Neuronal stem cell (in vitro differentiated cells): Measurements from ENCODE around the gene CTTNBP2NL. TPM values are rescaled to one million over a fixed set of nuclear protein-coding genes. Genes with fewer than 3 reads are reported as not detected.
A peak's percentile ranks its signal among the peaks of the same experiment; 100 is the strongest.

Experiments
- DNase-seq: peaks from one replicate; pipeline ENCODE4 v3.0.0-alpha.2; 2013; ENCODE audit warnings: low spot score
- H2AFZ ChIP-seq: one replicate; pipeline ENCODE4 v1.6.1; 2013; ENCODE audit warnings: mild to moderate bottlenecking, low read length, inconsistent platforms
- H2AK5ac ChIP-seq: 2 replicates; pipeline ENCODE4 v1.6.1; 2013; ENCODE audit warnings: low read depth, mild to moderate bottlenecking, inconsistent platforms, low read length, moderate library complexity, mixed read lengths
- H2BK120ac ChIP-seq: 2 replicates; pipeline ENCODE4 v1.6.1; 2013; ENCODE audit warnings: low read depth, mild to moderate bottlenecking, inconsistent platforms, low read length, moderate library complexity, mixed read lengths
- H2BK12ac ChIP-seq: one replicate; pipeline ENCODE4 v1.6.1; 2013; ENCODE audit warnings: low read length, inconsistent platforms
- H2BK15ac ChIP-seq: 2 replicates; pipeline ENCODE4 v1.6.1; 2013; ENCODE audit warnings: mild to moderate bottlenecking, low read length, inconsistent platforms, mixed read lengths
- H2BK5ac ChIP-seq: one replicate; pipeline ENCODE4 v1.6.1; 2013; ENCODE audit warnings: inconsistent platforms, mild to moderate bottlenecking, low read length, moderate library complexity
- H3K14ac ChIP-seq: one replicate; pipeline ENCODE4 v1.6.1; 2013; ENCODE audit warnings: low read length, inconsistent platforms
- H3K18ac ChIP-seq: 2 replicates; pipeline ENCODE4 v1.6.1; 2013; ENCODE audit warnings: low read length, inconsistent platforms
- H3K23ac ChIP-seq: 2 replicates; pipeline ENCODE4 v1.6.1; 2013; ENCODE audit warnings: low read depth, mild to moderate bottlenecking, mixed read lengths, low read length, inconsistent platforms; ENCODE audit not compliant: poor library complexity
- H3K27ac ChIP-seq: replicated peaks from 3 replicates; pipeline ENCODE4 v1.5.1; 2013; ENCODE audit warnings: low read length, inconsistent platforms
- H3K27me3 ChIP-seq, 3 experiments: 2 replicates each; pipeline ENCODE4 v1.6.1; 2013; ENCODE audit warnings: low read length in 3 of 3, mild to moderate bottlenecking in 2 of 3, inconsistent platforms in 1 of 3, low read depth in 1 of 3, mixed read lengths in 1 of 3, moderate library complexity in 1 of 3; ENCODE audit not compliant: control insufficient read depth in 3 of 3, insufficient read depth in 3 of 3
- H3K36me3 ChIP-seq, 2 donors: replicated peaks in 1 of 2; 2 replicates each; pipeline ENCODE4 v1.6.1; 2013; ENCODE audit warnings: low read length in 2 of 2; ENCODE audit not compliant: control insufficient read depth in 2 of 2, insufficient read depth in 2 of 2
- H3K4ac ChIP-seq: 2 replicates; pipeline ENCODE4 v1.6.1; 2013; ENCODE audit warnings: inconsistent platforms, mild to moderate bottlenecking, low read length, moderate library complexity
- H3K4me1 ChIP-seq, 2 donors: 1 replicate in 1 of 2; 2 replicates in 1 of 2; pipeline ENCODE4 v1.6.1; 2013; ENCODE audit warnings: low read length in 2 of 2, low read depth in 1 of 2; ENCODE audit not compliant: control insufficient read depth in 2 of 2, insufficient read depth in 1 of 2
- H3K4me2 ChIP-seq: one replicate; pipeline ENCODE4 v1.6.1; 2013; ENCODE audit warnings: mild to moderate bottlenecking, low read length, inconsistent platforms; ENCODE audit not compliant: insufficient read depth, poor library complexity, severe bottlenecking
- H3K4me3 ChIP-seq, 2 donors: 2 replicates each; pipeline ENCODE4 v1.5.1; 2013; ENCODE audit warnings: low read length in 2 of 2, mild to moderate bottlenecking in 2 of 2, inconsistent platforms in 1 of 2, moderate library complexity in 1 of 2
- H3K79me1 ChIP-seq: one replicate; pipeline ENCODE4 v1.6.1; 2013; ENCODE audit warnings: low read depth, mild to moderate bottlenecking, inconsistent platforms, low read length, moderate library complexity
- H3K9ac ChIP-seq: one replicate; pipeline ENCODE4 v1.6.1; 2013; ENCODE audit warnings: mild to moderate bottlenecking, low read depth, low read length, inconsistent platforms; ENCODE audit not compliant: poor library complexity
- H3K9me3 ChIP-seq, 2 donors: replicated peaks in 1 of 2; 2 replicates each; pipeline versions ENCODE3 to v1.6.1; 2013; ENCODE audit warnings: low read length in 2 of 2, mild to moderate bottlenecking in 2 of 2, inconsistent platforms in 1 of 2, low read depth in 1 of 2, mixed read lengths in 1 of 2, moderate library complexity in 1 of 2; ENCODE audit not compliant: control insufficient read depth in 2 of 2, insufficient read depth in 1 of 2
- H4K8ac ChIP-seq: one replicate; pipeline ENCODE4 v1.6.1; 2013; ENCODE audit warnings: low read depth, mild to moderate bottlenecking, inconsistent platforms, low read length, moderate library complexity
- H4K91ac ChIP-seq: one replicate; pipeline ENCODE4 v1.6.1; 2013; ENCODE audit warnings: low read length, low read depth, mild to moderate bottlenecking, inconsistent platforms; ENCODE audit not compliant: poor library complexity
- WGBS, 2 donors: extraction: QIAGEN DNeasy Blood & Tissue Kit; methylation state at CpG; one replicate each; pipeline ENCODE4 v1.1.7; 2013; ENCODE audit warnings: missing lambda C conversion rate in 2 of 2, mixed read lengths in 1 of 2; ENCODE audit not compliant: insufficient read length in 2 of 2, insufficient replicate concordance in 1 of 2; ENCODE audit errors: extremely low coverage in 2 of 2; 5-methylcytosine and 5-hydroxymethylcytosine counted together
- small RNA-seq: library from polyadenylated mRNA; stranded (forward); fragments of <200 nt; extraction: miRNeasy Mini kit (QIAGEN cat#:217004); gene quantifications from one replicate; pipeline ENCODE3, GENCODE V24; 2013; ENCODE audit not compliant: insufficient read depth

The CTTNBP2NL gene

GRCh38 chr1:112509005-112509659 is 113.1 kb downstream of the CTTNBP2NL start:
- no peaks in the 10 kb centered on the region for H3K36me3 ChIP-seq
- H3K18ac ChIP-seq: peak overlapping the region; percentile 92
- H4K91ac ChIP-seq: peak overlapping the region; percentile 26
- no CpG with 5 or more reads among the region's 66 CpGs for WGBS, 2 donors
- H3K4me3 ChIP-seq: peak overlapping the region in 1 of 2 donors; percentile 88
- H3K27me3 ChIP-seq: peaks cover 7 to 29% (median 23%) of the 10 kb centered on the region in 3 experiments
- peak overlapping the region; percentile 91 for H3K4me2 ChIP-seq
- H3K4me1 ChIP-seq: peaks cover 27 to 42% of the 10 kb centered on the region in 2 donors
- no peaks in the 10 kb centered on the region for H3K79me1 ChIP-seq
- H3K23ac ChIP-seq: peak overlapping the region; percentile 59
- no peak overlapping the region for H2BK120ac ChIP-seq
- peak overlapping the region; percentile 8 for H2AK5ac ChIP-seq
- H3K4ac ChIP-seq: no peak overlapping the region
- peak overlapping the region; percentile 91 for H2AFZ ChIP-seq
- peak overlapping the region; percentile 49 for H2BK12ac ChIP-seq
- peak overlapping the region; percentile 43 for H3K14ac ChIP-seq
- no peak for DNase-seq
- no peak overlapping the region for H2BK5ac ChIP-seq
- no peak overlapping the region for H3K27ac ChIP-seq
- no peaks in the 10 kb centered on the region for H3K9me3 ChIP-seq
- H2BK15ac ChIP-seq: peak overlapping the region; percentile 16
- H4K8ac ChIP-seq: no peak overlapping the region
- H3K9ac ChIP-seq: peak overlapping the region; percentile 85

DNA sequence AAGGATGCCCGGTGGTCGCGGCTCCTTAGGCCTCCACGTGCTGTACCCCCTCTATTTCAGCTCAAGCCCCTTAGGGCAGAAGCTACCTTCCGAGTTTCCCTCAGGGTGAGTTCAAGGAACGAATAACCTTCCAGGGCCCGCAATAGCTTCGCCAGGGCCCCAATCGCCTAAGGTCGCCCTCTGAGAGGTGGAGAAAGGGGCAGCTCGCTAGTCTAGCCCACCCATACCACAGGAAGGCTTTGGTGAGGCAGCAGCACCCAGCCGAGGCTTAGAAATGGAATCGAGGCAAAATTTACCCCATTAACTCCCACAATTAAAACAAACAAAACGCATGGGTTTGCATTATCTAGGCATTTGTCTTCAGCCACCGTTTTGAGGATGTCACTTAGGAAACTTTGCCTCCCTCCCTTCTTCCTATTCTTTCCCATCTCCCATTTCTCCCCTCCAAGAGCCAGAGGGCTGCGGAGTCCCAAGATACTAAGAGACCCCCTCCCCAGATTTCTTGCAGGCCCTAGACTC is 113.7 kb downstream of the CTTNBP2NL start:
- H3K36me3 ChIP-seq: no peaks in the 10 kb centered on the region
- no peak overlapping the region for H4K8ac ChIP-seq
- WGBS, 2 donors: no CpG with 5 or more reads among the region's 16 CpGs
- H2BK12ac ChIP-seq: no peak overlapping the region
- H2BK15ac ChIP-seq: peak overlapping the region; percentile 16
- H2AFZ ChIP-seq: no peak overlapping the region
- peak overlapping the region; percentile 8 for H2AK5ac ChIP-seq
- peak overlapping the region; percentile 92 for H3K18ac ChIP-seq
- H3K79me1 ChIP-seq: no peaks in the 10 kb centered on the region
- H3K4me2 ChIP-seq: peak overlapping the region; percentile 91
- no peak overlapping the region for H4K91ac ChIP-seq
- no peak overlapping the region for H2BK120ac ChIP-seq
- H3K4me1 ChIP-seq: peaks cover 26 to 42% of the 10 kb centered on the region in 2 donors
- H3K9ac ChIP-seq: peak overlapping the region; percentile 85
- H3K9me3 ChIP-seq: no peaks in the 10 kb centered on the region
- H3K27ac ChIP-seq: no peak overlapping the region
- H3K23ac ChIP-seq: peak overlapping the region; percentile 27
- DNase-seq: no peak
- no peak overlapping the region for H2BK5ac ChIP-seq
- H3K4ac ChIP-seq: no peak overlapping the region
- peak overlapping the region in 1 of 2 donors; percentile 88 for H3K4me3 ChIP-seq
- peaks cover 7 to 26% (median 23%) of the 10 kb centered on the region in 3 experiments for H3K27me3 ChIP-seq
- H3K14ac ChIP-seq: no peak overlapping the region

DNA sequence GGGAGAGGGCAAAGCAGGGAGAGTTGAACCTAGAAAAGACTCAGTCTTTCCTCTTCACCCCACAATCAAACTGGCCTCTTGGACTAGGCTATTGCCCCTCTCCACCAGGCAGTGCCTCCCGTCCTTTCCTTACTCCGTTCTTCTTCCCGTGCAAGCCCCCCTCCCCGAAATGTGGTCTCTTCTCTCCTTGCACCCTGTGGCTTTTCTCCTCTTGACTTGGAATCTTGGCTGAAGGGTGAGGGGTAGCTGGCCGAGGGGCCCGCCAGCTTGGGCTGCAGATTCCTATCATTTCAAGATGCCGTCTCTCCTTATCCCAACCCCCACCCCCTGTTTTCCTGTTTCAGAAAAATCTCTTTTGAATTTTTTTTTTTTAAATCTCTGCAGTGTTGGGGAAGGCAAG is 114.3 kb downstream of the CTTNBP2NL start:
- peak overlapping the region; percentile 39 for H3K18ac ChIP-seq
- DNase-seq: no peak
- H2AK5ac ChIP-seq: no peak overlapping the region
- peak overlapping the region; percentile 27 for H3K4me2 ChIP-seq
- WGBS, 2 donors: no CpG with 5 or more reads among the region's 7 CpGs
- H3K27me3 ChIP-seq: peaks cover 7 to 23% (median 21%) of the 10 kb centered on the region in 3 experiments
- no peak overlapping the region for H4K91ac ChIP-seq
- H3K27ac ChIP-seq: no peak overlapping the region
- no peak overlapping the region for H3K9ac ChIP-seq
- no peak overlapping the region for H2BK5ac ChIP-seq
- no peaks in the 10 kb centered on the region for H3K36me3 ChIP-seq
- no peaks in the 10 kb centered on the region for H3K9me3 ChIP-seq
- H3K4ac ChIP-seq: no peak overlapping the region
- H2BK15ac ChIP-seq: no peak overlapping the region
- H3K79me1 ChIP-seq: no peaks in the 10 kb centered on the region
- H3K14ac ChIP-seq: no peak overlapping the region
- no peak overlapping the region for H2BK12ac ChIP-seq
- H3K4me1 ChIP-seq: peaks cover 28 to 45% of the 10 kb centered on the region in 2 donors
- H3K4me3 ChIP-seq: peak overlapping the region in 1 of 2 donors; percentile 56
- H2AFZ ChIP-seq: no peak overlapping the region
- no peak overlapping the region for H3K23ac ChIP-seq
- H2BK120ac ChIP-seq: no peak overlapping the region
- no peak overlapping the region for H4K8ac ChIP-seq

Small RNA genes lying within 50 kb of the gene (small RNA-seq; reads per million reads assigned to genes)
- gene RF01210: not detected
